Epithelial cell of proximal tubule (primary cell): ENCODE results near the gene SOBP. TPM values are rescaled to one million over a fixed set of nuclear protein-coding genes. Genes with fewer than 3 reads are reported as not detected.

Experiments used
- DNase-seq: peaks from one replicate; pipeline ENCODE4 v3.0.0-alpha.2; 2011; ENCODE audit warnings: low read depth
- H3K4me3 ChIP-seq: 2 replicates; pipeline ENCODE4 v1.5.1; 2011; ENCODE audit warnings: low read depth, mild to moderate bottlenecking, low read length
- total RNA-seq: library from RNA; depleted of rRNA; stranded (reverse); fragments of >200 nt; gene quantifications from 2 replicates; pipeline ENCODE4 v1.2.3, GENCODE V29; 2015
- TF ChIP-seq, protein P1 (sequence below): conservative IDR thresholded peaks from 2 replicates; pipeline ENCODE4 v1.5.1; 2012; ENCODE audit warnings: low read depth, mild to moderate bottlenecking, low read length

The SOBP gene
- total RNA-seq, 1 donor from 2014 or later, result 2.5 TPM

DNA sequence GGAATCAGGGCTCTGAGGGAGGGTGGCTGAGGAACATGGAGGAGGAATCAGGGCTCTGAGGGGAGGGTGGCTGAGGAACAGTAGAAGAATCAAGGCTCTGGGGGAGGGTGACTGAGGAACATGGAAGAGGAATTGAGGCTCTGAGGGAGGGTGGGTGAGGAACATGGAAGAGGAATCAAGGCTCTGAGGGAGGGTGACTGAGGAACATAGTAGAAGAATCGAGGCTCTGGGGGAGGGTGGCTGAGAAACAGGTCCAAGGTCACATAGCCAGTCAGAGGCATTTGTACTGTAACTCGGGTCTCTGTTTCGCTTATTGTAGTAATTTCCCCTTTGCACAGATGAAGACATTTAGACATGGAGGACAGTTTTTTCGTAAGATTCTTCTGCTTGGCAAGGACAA lies 164.8 kb downstream of the SOBP start:
- no peak for DNase-seq
- TF ChIP-seq, protein P1, sequence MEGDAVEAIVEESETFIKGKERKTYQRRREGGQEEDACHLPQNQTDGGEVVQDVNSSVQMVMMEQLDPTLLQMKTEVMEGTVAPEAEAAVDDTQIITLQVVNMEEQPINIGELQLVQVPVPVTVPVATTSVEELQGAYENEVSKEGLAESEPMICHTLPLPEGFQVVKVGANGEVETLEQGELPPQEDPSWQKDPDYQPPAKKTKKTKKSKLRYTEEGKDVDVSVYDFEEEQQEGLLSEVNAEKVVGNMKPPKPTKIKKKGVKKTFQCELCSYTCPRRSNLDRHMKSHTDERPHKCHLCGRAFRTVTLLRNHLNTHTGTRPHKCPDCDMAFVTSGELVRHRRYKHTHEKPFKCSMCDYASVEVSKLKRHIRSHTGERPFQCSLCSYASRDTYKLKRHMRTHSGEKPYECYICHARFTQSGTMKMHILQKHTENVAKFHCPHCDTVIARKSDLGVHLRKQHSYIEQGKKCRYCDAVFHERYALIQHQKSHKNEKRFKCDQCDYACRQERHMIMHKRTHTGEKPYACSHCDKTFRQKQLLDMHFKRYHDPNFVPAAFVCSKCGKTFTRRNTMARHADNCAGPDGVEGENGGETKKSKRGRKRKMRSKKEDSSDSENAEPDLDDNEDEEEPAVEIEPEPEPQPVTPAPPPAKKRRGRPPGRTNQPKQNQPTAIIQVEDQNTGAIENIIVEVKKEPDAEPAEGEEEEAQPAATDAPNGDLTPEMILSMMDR, result no peak
- no peak overlapping the region for H3K4me3 ChIP-seq

DNA sequence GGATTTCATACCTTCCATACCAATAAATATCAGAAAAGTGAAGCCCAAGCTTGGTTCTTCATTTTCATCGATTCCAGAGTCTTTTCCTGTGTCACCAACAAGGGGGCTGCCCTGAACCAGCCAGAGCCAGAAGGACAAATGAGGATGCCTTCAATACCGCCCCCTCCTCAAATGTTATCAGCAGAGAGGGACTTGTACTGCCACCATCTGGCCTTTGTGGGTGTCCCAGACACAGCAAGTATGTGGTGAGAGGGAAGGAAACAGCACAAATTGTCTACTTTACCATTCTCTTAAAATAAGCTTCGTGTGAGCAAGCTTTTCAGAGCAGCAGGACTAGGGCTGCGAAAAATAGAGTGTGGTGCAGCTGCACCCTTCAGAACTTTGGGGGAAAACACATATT lies 165.3 kb downstream of the SOBP start:
- no peak overlapping the region for H3K4me3 ChIP-seq
- no peak for DNase-seq
- TF ChIP-seq, protein P1, result peak; percentile 72

DNA sequence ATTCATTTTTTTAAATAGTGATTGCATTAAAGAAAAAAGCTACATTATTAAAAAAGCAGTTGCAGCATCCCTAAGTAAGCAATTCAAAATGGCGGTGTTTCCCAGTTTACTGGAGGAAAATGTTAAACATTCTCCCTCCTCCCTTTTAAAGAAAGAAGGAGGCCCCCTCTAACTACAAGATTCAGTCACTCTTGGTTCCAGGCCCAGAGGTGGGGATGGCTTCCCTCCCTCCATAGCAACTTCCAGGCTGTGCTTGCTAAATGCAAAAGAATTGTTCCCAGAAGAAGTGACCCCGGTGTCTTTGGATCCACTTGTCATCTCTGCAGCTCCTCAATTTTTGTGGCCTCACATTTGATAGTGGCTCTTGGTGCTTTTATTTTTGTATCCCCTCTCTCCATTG lies 165.9 kb downstream of the SOBP start:
- TF ChIP-seq, protein P1, result no peak
- DNase-seq, result no peak
- no peak overlapping the region for H3K4me3 ChIP-seq

DNA sequence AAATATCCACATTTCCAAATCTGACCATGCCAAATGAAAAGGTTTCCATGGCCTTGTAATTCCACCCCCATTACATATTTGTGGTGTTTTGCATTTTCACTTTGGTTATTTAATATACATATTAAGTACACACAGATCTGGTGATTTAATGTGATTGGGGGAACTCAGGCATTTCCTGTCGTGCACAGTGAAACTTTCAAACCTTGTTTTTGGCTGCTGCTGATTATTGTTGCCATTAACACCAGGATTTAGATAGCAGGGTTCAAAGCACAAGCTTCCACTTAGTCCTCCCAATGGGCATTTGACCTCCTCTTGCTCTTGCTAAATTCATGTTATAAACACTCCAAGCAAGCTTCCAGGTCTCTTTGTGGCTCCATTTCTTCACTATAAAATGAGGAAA lies 166.5 kb downstream of the SOBP start:
- no peak for DNase-seq
- no peak overlapping the region for H3K4me3 ChIP-seq
- TF ChIP-seq, protein P1, result no peak

DNA sequence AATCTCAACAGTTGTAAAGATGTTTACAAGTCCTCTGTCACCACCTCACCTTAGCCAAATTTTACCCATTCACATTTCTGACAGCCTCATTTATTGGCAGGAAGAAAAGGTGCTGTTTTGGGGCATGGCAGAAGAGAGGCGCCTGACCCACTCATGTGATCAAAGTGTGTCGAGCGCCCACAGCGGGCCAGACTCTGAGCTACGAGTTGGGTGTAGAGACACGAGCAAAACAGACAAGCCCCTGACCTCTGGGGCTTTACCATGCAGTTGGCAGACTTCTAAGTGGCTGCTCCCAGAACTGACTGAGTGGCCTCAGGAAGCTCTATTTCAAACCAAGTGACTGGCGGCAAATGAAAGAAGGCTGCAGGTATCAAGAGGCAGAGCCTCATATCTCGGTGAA lies 167.0 kb downstream of the SOBP start:
- H3K4me3 ChIP-seq, result no peak overlapping the region
- DNase-seq, result no peak
- TF ChIP-seq, protein P1, result no peak

DNA sequence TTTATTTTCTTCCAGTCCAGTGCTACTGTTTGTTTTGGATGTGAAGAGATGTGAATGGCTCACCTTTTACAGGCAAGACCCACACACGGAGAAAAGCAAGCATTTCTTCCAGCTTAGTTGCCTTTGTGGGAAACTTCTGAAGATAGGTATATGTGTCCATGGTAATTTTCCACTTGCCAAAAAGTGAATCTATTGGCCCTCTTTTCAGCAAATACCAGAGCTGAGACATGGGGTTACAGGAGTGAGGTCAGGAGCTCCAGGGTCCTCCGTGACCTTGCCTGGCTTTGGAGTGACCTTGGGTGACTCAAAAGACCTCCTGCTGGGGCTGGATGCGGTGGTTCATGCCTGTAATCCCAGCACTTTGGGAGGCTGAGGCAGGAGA lies 167.4 kb downstream of the SOBP start:
- H3K4me3 ChIP-seq, result no peak overlapping the region
- DNase-seq, result no peak
- TF ChIP-seq, protein P1, result no peak

DNA sequence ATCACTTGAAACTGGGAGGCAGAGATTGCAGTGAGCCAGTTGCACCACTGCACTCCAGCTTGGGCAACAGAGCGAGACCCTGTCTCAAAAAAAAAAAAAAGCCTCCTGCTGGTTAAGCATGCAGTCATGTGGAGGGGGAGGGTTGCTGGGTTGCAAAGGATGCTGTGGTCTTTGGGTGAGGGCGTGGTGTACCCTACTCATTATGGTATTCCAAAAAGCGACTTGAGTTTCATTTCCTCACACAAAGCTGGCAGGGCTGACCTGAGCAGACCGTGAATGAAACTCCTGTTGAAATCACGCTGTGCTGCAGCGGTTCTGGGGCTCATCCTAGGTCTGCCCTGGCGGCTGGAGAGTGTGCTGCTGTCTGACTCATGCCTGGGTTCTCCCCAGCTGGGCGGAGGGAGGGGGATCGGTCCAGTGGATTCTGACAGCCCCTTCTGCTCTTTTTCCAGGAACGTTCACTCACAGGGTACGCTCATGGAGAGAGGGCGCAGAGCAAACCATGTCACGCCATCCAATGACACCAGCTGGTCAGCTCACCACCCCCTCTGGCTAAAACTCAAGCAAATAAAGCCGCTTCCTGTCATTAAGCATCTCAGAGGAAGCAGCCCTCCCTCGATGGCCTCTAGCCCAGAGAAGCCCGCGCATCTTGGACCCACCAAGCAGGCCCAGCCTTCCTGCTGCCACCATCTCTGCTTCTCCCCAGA lies 168.0 kb downstream of the SOBP start:
- no peak overlapping the region for H3K4me3 ChIP-seq
- DNase-seq, result no peak
- TF ChIP-seq, protein P1, result peak; percentile 6
